Neural cell (in vitro differentiated cells): ENCODE measurements around the gene POLE. TPM values are rescaled to one million over a fixed set of nuclear protein-coding genes. Genes with fewer than 3 reads are reported as not detected.

ENCODE experiments used
- H2AFZ ChIP-seq: fragments of 200-600, 300-800 bp; sonication (generic), shearing (Covaris generic); 2 replicates; pipeline ENCODE4 v1.6.0; 2014; ENCODE audit warnings: low read depth, mild to moderate bottlenecking, antibody characterized with exemption, low read length, moderate library complexity
- H3F3A ChIP-seq: fragments of 200-600 bp; shearing (Covaris generic); 2 replicates; pipeline ENCODE4 v1.6.1; 2016; ENCODE audit warnings: mild to moderate bottlenecking, moderate library complexity, mixed read lengths, antibody characterized with exemption, low read length; ENCODE audit not compliant: insufficient read depth, poor library complexity, severe bottlenecking
- H3K27ac ChIP-seq: fragments of 200-600, 300-800 bp; sonication (generic), shearing (Covaris generic); 2 replicates; pipeline ENCODE4 v1.5.1; 2014; ENCODE audit warnings: mild to moderate bottlenecking, low read length, moderate library complexity
- H3K27me3 ChIP-seq: fragments of 300-800, 200-600 bp; sonication (generic), shearing (Covaris generic); 2 replicates; pipeline ENCODE4 v1.6.0; 2014; ENCODE audit warnings: mild to moderate bottlenecking, low read depth, low read length, moderate library complexity; ENCODE audit not compliant: insufficient read depth
- H3K36me3 ChIP-seq: fragments of 300-800, 200-600 bp; sonication (generic), shearing (Covaris generic); 2 replicates; pipeline ENCODE4 v1.5.1; 2014; ENCODE audit warnings: mild to moderate bottlenecking, antibody characterized with exemption, low read length, moderate library complexity; ENCODE audit not compliant: insufficient read depth
- H3K4me2 ChIP-seq: fragments of 300-800, 200-600 bp; sonication (generic), shearing (Covaris generic); 2 replicates; pipeline ENCODE4 v1.6.0; 2014; ENCODE audit warnings: mild to moderate bottlenecking, low read length
- H3K4me3 ChIP-seq: fragments of 300-800, 200-600 bp; sonication (generic), shearing (Covaris generic); 2 replicates; pipeline ENCODE4 v1.5.1; 2014; ENCODE audit warnings: mild to moderate bottlenecking, low read length, moderate library complexity
- H3K79me2 ChIP-seq: fragments of 200-600 bp; shearing (Covaris generic); replicated peaks from 2 replicates; pipeline ENCODE4 v1.6.0; 2014; ENCODE audit warnings: mild to moderate bottlenecking, low read length, moderate library complexity; ENCODE audit not compliant: insufficient read depth
- H3K9ac ChIP-seq: fragments of 300-800, 200-600 bp; sonication (generic), shearing (Covaris generic); 2 replicates; pipeline ENCODE4 v1.6.1; 2016; ENCODE audit warnings: mild to moderate bottlenecking, low read length, mixed read lengths
- H3K9me2 ChIP-seq: fragments of 200-600 bp; shearing (Covaris generic); 2 replicates; pipeline ENCODE4 v1.6.1; 2016; ENCODE audit warnings: mild to moderate bottlenecking, low read length, mixed read lengths; ENCODE audit not compliant: insufficient read depth
- H3K9me3 ChIP-seq: fragments of 200-600, 300-800 bp; sonication (generic), shearing (Covaris generic); 2 replicates; pipeline ENCODE4 v1.6.1; 2016; ENCODE audit warnings: mild to moderate bottlenecking, mixed run types, low read length, moderate library complexity, mixed read lengths
- H4K20me1 ChIP-seq: fragments of 200-600 bp; shearing (Covaris generic); 2 replicates; pipeline ENCODE4 v1.6.1; 2016; ENCODE audit warnings: mild to moderate bottlenecking, mixed run types; ENCODE audit not compliant: insufficient read depth
- CTCF ChIP-seq: fragments of 450-650 bp; IDR thresholded peaks from 2 replicates; pipeline ENCODE4 v1.5.1; 2014; ENCODE audit warnings: antibody characterized with exemption, mild to moderate bottlenecking, moderate library complexity; ENCODE audit not compliant: poor library complexity, severe bottlenecking
- EP300 ChIP-seq: fragments of 450-650 bp; conservative IDR thresholded peaks from 2 replicates; pipeline ENCODE4 v1.6.1; 2014; ENCODE audit warnings: antibody characterized with exemption, mild to moderate bottlenecking, moderate library complexity; ENCODE audit not compliant: poor library complexity, severe bottlenecking
- EZH2 ChIP-seq: fragments of 200-600, 300-800 bp; shearing (Covaris generic), sonication (generic); IDR thresholded peaks from 2 replicates; pipeline ENCODE4 v1.6.1; 2014; ENCODE audit warnings: antibody characterized with exemption, low read length, borderline replicate concordance, mild to moderate bottlenecking; ENCODE audit not compliant: insufficient read depth, poor library complexity, severe bottlenecking
- MXI1 ChIP-seq: fragments of 450-650 bp; conservative IDR thresholded peaks from 2 replicates; pipeline ENCODE4 v1.6.1; 2014; ENCODE audit warnings: antibody characterized with exemption, mild to moderate bottlenecking; ENCODE audit not compliant: poor library complexity, severe bottlenecking
- POLR2AphosphoS5 ChIP-seq: IDR thresholded peaks from 2 replicates; pipeline ENCODE4 v1.6.1; 2012
- RAD21 ChIP-seq: fragments of 450-650 bp; conservative IDR thresholded peaks from 2 replicates; pipeline ENCODE4 v1.6.1; 2014; ENCODE audit warnings: antibody characterized with exemption, mild to moderate bottlenecking, moderate library complexity
- REST ChIP-seq: IDR thresholded peaks from 2 replicates; pipeline ENCODE4 v1.6.1; 2012; ENCODE audit warnings: borderline replicate concordance
- SMC3 ChIP-seq: fragments of 450-650 bp; conservative IDR thresholded peaks from 2 replicates; pipeline ENCODE4 v1.6.1; 2014; ENCODE audit warnings: antibody characterized with exemption, mild to moderate bottlenecking, moderate library complexity; ENCODE audit not compliant: poor library complexity
- TAF1 ChIP-seq: IDR thresholded peaks from 2 replicates; pipeline ENCODE4 v1.6.1; 2012; ENCODE audit warnings: low read depth
- polyA plus RNA-seq: library from polyadenylated mRNA; depleted of rRNA; stranded (reverse); fragments of >200 nt; gene quantifications from 2 replicates; pipeline ENCODE4 v1.2.3, GENCODE V29; 2014

POLE gene
- polyA plus RNA-seq, 1 donor from 2014 or later: 8.5 TPM

GRCh38 chr12:132615579-132616038 is 71.5 kb downstream of the POLE start:
- no peaks in the 10 kb centered on the region for H3K36me3 ChIP-seq
- no peak for TF ChIP-seq EZH2
- TF ChIP-seq MXI1: no peak
- TF ChIP-seq CTCF: no peak
- no peak for TF ChIP-seq TAF1
- no peak for TF ChIP-seq POLR2AphosphoS5
- H3K27ac ChIP-seq: no peak overlapping the region
- peaks cover 12% of the 10 kb centered on the region for H3K9me3 ChIP-seq
- no peak overlapping the region for H2AFZ ChIP-seq
- H4K20me1 ChIP-seq: no peaks in the 10 kb centered on the region
- H3K4me2 ChIP-seq: no peak overlapping the region
- H3K9me2 ChIP-seq: no peaks in the 10 kb centered on the region
- no peak overlapping the region for H3K4me3 ChIP-seq
- no peak overlapping the region for H3K9ac ChIP-seq
- no peaks in the 10 kb centered on the region for H3F3A ChIP-seq
- peaks cover 36% of the 10 kb centered on the region for H3K27me3 ChIP-seq
- H3K79me2 ChIP-seq: no peaks in the 10 kb centered on the region

- H3K4me3 ChIP-seq: no peak overlapping the region
- H2AFZ ChIP-seq: no peak overlapping the region
These were observed 72.1 kb downstream of the POLE start for GRCh38 chr12:132614861-132615578.

More at GRCh38 chr12:132614861-132615578, 72.1 kb downstream of the POLE start:
- Histone ChIP-seq H3K27ac (no peak overlapping the region), H3K27me3 (peaks cover 36% of the 10 kb centered on the region), H3K36me3 (no peaks in the 10 kb centered on the region), H3K79me2 (no peaks in the 10 kb centered on the region), H3K9ac (no peak overlapping the region), H3K9me3 (peaks cover 12% of the 10 kb centered on the region), H3K9me2 (no peaks in the 10 kb centered on the region), H3K4me2 (no peak overlapping the region), H3F3A (no peaks in the 10 kb centered on the region), H4K20me1 (no peaks in the 10 kb centered on the region)
- no peak for TF ChIP-seq POLR2AphosphoS5
- peak; percentile 85 for TF ChIP-seq CTCF
- TF ChIP-seq REST: no peak
- TF ChIP-seq MXI1: peak; percentile 38
- TF ChIP-seq SMC3: peak; percentile 86
- TF ChIP-seq RAD21: peak; percentile 83
- TF ChIP-seq EP300: no peak
